Measurements from ENCODE around the gene CNTN5. TPM values are rescaled to one million over a fixed set of nuclear protein-coding genes. Genes with fewer than 3 reads are reported as not detected.

Gene CNTN5
- total RNA-seq, 1 experiment from 2014 or later, result not detected

- H3K14ac ChIP-seq (ENCODE audit: insufficient read depth, low read length), result no peak overlapping the region
- no peak overlapping the region for H2BK12ac ChIP-seq (ENCODE audit: insufficient read length, low read depth, low read length)
- H3K79me2 ChIP-seq (ENCODE audit: insufficient read depth, low read length), result no peaks in the 10 kb centered on the region
- H3K9ac ChIP-seq (ENCODE audit: extremely low read depth, insufficient read length, low read length), result no peak overlapping the region
- no peaks in the 10 kb centered on the region for H3K4me1 ChIP-seq (ENCODE audit: insufficient read depth, low read length)
- no peak overlapping the region for H4K91ac ChIP-seq (ENCODE audit: insufficient read length, low read depth, low read length)
- Mint-ChIP-seq H3K9me3 (no peaks in the 10 kb centered on the region; a peak in 2 of 5 replicates), H3K27ac (no peak overlapping the region), H3K36me3 (ENCODE audit: insufficient read depth in 1 of 3, low read depth in 3 of 3) (no peaks in the 10 kb centered on the region), H3K27me3 (ENCODE audit: low read depth) (no peaks in the 10 kb centered on the region), H3K4me3 (no peak overlapping the region), H3K4me1 (no peaks in the 10 kb centered on the region)
- no peak overlapping the region for H4K8ac ChIP-seq (replicated peaks; ENCODE audit: insufficient read length, low read depth, low read length)
- no peak overlapping the region for H2BK20ac ChIP-seq (ENCODE audit: low read depth, low read length, poor library complexity, severe bottlenecking)
- H4K20me1 ChIP-seq (ENCODE audit: control insufficient read depth, insufficient read depth, insufficient read length), result no peaks in the 10 kb centered on the region
- TF ChIP-seq CTCF (conservative IDR thresholded peaks at IDR 0.05), result no peak
- H3K4ac ChIP-seq (ENCODE audit: low read depth, low read length), result no peak overlapping the region
- no peak overlapping the region for H4K5ac ChIP-seq (ENCODE audit: insufficient read length, low read depth, low read length)
- no peak overlapping the region for H2AFZ ChIP-seq (ENCODE audit: low read length)
- no peak overlapping the region for H3K23ac ChIP-seq (ENCODE audit: insufficient read length, low read depth, low read length)
- H3K27me3 ChIP-seq (ENCODE audit: insufficient read depth, low read length), result no peaks in the 10 kb centered on the region
- H3K79me1 ChIP-seq (ENCODE audit: insufficient read depth, low read depth, low read length, poor library complexity, severe bottlenecking), result no peaks in the 10 kb centered on the region
- H3K9me3 ChIP-seq (ENCODE audit: control insufficient read depth, low read depth, low read length), result no peaks in the 10 kb centered on the region
- no peak overlapping the region for H3K56ac ChIP-seq (ENCODE audit: insufficient read length, low read depth, low read length)
- H2AK5ac ChIP-seq (ENCODE audit: insufficient read length, low read length), result no peak overlapping the region
- H3K23me2 ChIP-seq (ENCODE audit: insufficient read length, low read depth, low read length, poor library complexity, severe bottlenecking), result no peaks in the 10 kb centered on the region
- H3T11ph ChIP-seq (ENCODE audit: low read length), result no peak overlapping the region
- H3K4me2 ChIP-seq (ENCODE audit: insufficient read depth, insufficient read length, low read length), result no peak overlapping the region
- no peak overlapping the region for H3K27ac ChIP-seq (ENCODE audit: insufficient read length, low read depth, low read length)
- no peak overlapping the region for H2BK15ac ChIP-seq (ENCODE audit: low read depth, low read length)
- no peak overlapping the region for H3K18ac ChIP-seq (ENCODE audit: insufficient read length, low read depth, low read length)
- WGBS (ENCODE audit: extremely low coverage, insufficient read length, low lambda C conversion rate), result no CpG with 5 or more reads among the region's 1 CpG
- no peak overlapping the region for H2BK5ac ChIP-seq (ENCODE audit: insufficient read length, low read length)
- DNase-seq, result no peak
- no peak overlapping the region for H2BK120ac ChIP-seq (ENCODE audit: low read depth, low read length, poor library complexity, severe bottlenecking)
Measured at GRCh38 chr11:99601179-99601578, 580.4 kb downstream of the CNTN5 start.
